ENCODE data around the gene ERBB2.

ERBB2 gene

DNA sequence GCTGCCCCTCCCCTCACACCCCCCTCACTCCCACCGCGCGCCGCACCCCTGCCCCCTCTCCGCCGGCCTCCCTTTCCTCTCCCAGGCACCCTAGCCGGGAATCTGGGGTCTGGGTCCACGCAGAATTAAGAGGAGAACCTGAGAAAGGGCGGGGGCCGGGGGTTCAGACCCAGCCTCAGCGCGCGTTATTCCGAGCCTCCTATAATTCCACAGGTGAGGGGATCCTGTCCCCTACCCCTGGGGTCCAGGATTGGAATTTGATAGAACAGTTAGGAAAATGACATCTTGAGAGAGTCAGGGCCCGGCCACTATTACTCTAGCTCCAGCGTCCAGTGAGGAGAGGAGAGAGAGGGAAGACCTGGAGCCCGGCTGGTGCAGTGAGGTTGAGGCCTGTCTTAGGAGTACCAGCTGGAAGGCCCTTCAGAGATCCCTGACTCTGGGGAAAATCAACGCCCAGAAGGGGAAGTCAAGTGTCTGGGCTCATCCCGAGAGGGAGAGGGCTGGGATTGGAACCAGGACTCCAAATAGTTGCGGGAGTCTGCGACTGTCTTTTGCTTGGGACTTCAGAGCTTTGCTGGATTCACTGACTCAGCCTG lies 55.2 kb downstream of the ERBB2 start:
- H3K18ac ChIP-seq (ENCODE audit: low read length) = peak overlapping the region; percentile 75
- H3K4me1 ChIP-seq (ENCODE audit: control insufficient read depth, low read depth, low read length) = peaks cover 4% of the 10 kb centered on the region
- H3K79me1 ChIP-seq (ENCODE audit: low read length) = no peaks in the 10 kb centered on the region
- peak overlapping the region; percentile 74 for H3K9ac ChIP-seq (ENCODE audit: low read length)
- no peak overlapping the region for H2BK120ac ChIP-seq (ENCODE audit: low read depth, low read length)
- H3K27me3 ChIP-seq (ENCODE audit: insufficient read depth, low read length, poor library complexity) = no peaks in the 10 kb centered on the region
- no peak overlapping the region for H2AK5ac ChIP-seq (ENCODE audit: low read length)
- H3K4me3 ChIP-seq (ENCODE audit: low read length) = no peak overlapping the region
- no peak overlapping the region for H4K8ac ChIP-seq (ENCODE audit: low read depth, low read length)
- H3K4ac ChIP-seq (ENCODE audit: low read depth, low read length) = no peak overlapping the region
- peak overlapping the region; percentile 33 for H3K27ac ChIP-seq (ENCODE audit: low read depth, low read length)
- H2BK15ac ChIP-seq (replicated peaks; ENCODE audit: low read depth) = no peak overlapping the region
- H3K36me3 ChIP-seq (ENCODE audit: control insufficient read depth, insufficient read depth, low read length) = no peaks in the 10 kb centered on the region
- H3K4me2 ChIP-seq (ENCODE audit: low read length) = no peak overlapping the region
- H2BK5ac ChIP-seq (ENCODE audit: low read length) = no peak overlapping the region
- no peaks in the 10 kb centered on the region for H3K79me2 ChIP-seq (ENCODE audit: control insufficient read depth, insufficient read depth, low read length)
- peak overlapping the region; percentile 92 for H3K56ac ChIP-seq (ENCODE audit: low read length)
- no peak overlapping the region for H4K5ac ChIP-seq (ENCODE audit: low read length)
- peak; percentile 66 for DNase-seq
- no CpG with 5 or more reads among the region's 21 CpGs for WGBS (ENCODE audit: extremely low coverage, insufficient coverage, low lambda C conversion rate)
- no peak overlapping the region for H3K23ac ChIP-seq (ENCODE audit: low read length)

GRCh38 chr17:39755554-39756379 lies 55.9 kb downstream of the ERBB2 start:
- H3K56ac ChIP-seq (ENCODE audit: low read length) = peak overlapping the region; percentile 68
- H3K4me1 ChIP-seq (ENCODE audit: control insufficient read depth, low read depth, low read length) = peaks cover 4% of the 10 kb centered on the region
- H3K23ac ChIP-seq (ENCODE audit: low read length) = no peak overlapping the region
- no peak overlapping the region for H2BK5ac ChIP-seq (ENCODE audit: low read length)
- no peak overlapping the region for H4K5ac ChIP-seq (ENCODE audit: low read length)
- H3K79me2 ChIP-seq (ENCODE audit: control insufficient read depth, insufficient read depth, low read length) = no peaks in the 10 kb centered on the region
- H3K36me3 ChIP-seq (ENCODE audit: control insufficient read depth, insufficient read depth, low read length) = no peaks in the 10 kb centered on the region
- H3K4me3 ChIP-seq (ENCODE audit: low read length) = no peak overlapping the region
- no peak overlapping the region for H3K4me2 ChIP-seq (ENCODE audit: low read length)
- DNase-seq = no peak
- no peaks in the 10 kb centered on the region for H3K79me1 ChIP-seq (ENCODE audit: low read length)
- no peak overlapping the region for H2BK15ac ChIP-seq (replicated peaks; ENCODE audit: low read depth)
- H3K27me3 ChIP-seq (ENCODE audit: insufficient read depth, low read length, poor library complexity) = no peaks in the 10 kb centered on the region
- no peak overlapping the region for H2BK120ac ChIP-seq (ENCODE audit: low read depth, low read length)
- H3K9ac ChIP-seq (ENCODE audit: low read length) = peak overlapping the region; percentile 15
- H3K4ac ChIP-seq (ENCODE audit: low read depth, low read length) = no peak overlapping the region
- H3K27ac ChIP-seq (ENCODE audit: low read depth, low read length) = no peak overlapping the region
- no peak overlapping the region for H3K18ac ChIP-seq (ENCODE audit: low read length)
- no CpG with 5 or more reads among the region's 18 CpGs for WGBS (ENCODE audit: extremely low coverage, insufficient coverage, low lambda C conversion rate)
- no peak overlapping the region for H2AK5ac ChIP-seq (ENCODE audit: low read length)
- H4K8ac ChIP-seq (ENCODE audit: low read depth, low read length) = no peak overlapping the region

- no peak for DNase-seq
- no peaks in the 10 kb centered on the region for H3K79me1 ChIP-seq (ENCODE audit: low read length)
- H3K56ac ChIP-seq (ENCODE audit: low read length) = no peak overlapping the region
- H3K27ac ChIP-seq (ENCODE audit: low read depth, low read length) = no peak overlapping the region
- H2AK5ac ChIP-seq (ENCODE audit: low read length) = no peak overlapping the region
- H3K4me2 ChIP-seq (ENCODE audit: low read length) = no peak overlapping the region
- H3K18ac ChIP-seq (ENCODE audit: low read length) = no peak overlapping the region
- no peak overlapping the region for H3K4ac ChIP-seq (ENCODE audit: low read depth, low read length)
- no peaks in the 10 kb centered on the region for H3K36me3 ChIP-seq (ENCODE audit: control insufficient read depth, insufficient read depth, low read length)
- no peak overlapping the region for H3K23ac ChIP-seq (ENCODE audit: low read length)
- no peak overlapping the region for H4K8ac ChIP-seq (ENCODE audit: low read depth, low read length)
- H2BK15ac ChIP-seq (replicated peaks; ENCODE audit: low read depth) = no peak overlapping the region
- H4K5ac ChIP-seq (ENCODE audit: low read length) = no peak overlapping the region
- H2BK120ac ChIP-seq (ENCODE audit: low read depth, low read length) = no peak overlapping the region
- WGBS (ENCODE audit: extremely low coverage, insufficient coverage, low lambda C conversion rate) = no CpG with 5 or more reads among the region's 7 CpGs
- H3K9ac ChIP-seq (ENCODE audit: low read length) = no peak overlapping the region
- no peak overlapping the region for H3K4me3 ChIP-seq (ENCODE audit: low read length)
- no peak overlapping the region for H2BK5ac ChIP-seq (ENCODE audit: low read length)
- peaks cover 4% of the 10 kb centered on the region for H3K4me1 ChIP-seq (ENCODE audit: control insufficient read depth, low read depth, low read length)
- no peaks in the 10 kb centered on the region for H3K79me2 ChIP-seq (ENCODE audit: control insufficient read depth, insufficient read depth, low read length)
- H3K27me3 ChIP-seq (ENCODE audit: insufficient read depth, low read length, poor library complexity) = no peaks in the 10 kb centered on the region
Measured at GRCh38 chr17:39756380-39757079, 56.7 kb downstream of the ERBB2 start.

GRCh38 chr17:39757176-39757662 lies 57.4 kb downstream of the ERBB2 start:
- Histone ChIP-seq H3K4me1 (ENCODE audit: control insufficient read depth, low read depth, low read length) (peaks cover 4% of the 10 kb centered on the region), H4K8ac (ENCODE audit: low read depth, low read length) (no peak overlapping the region), H3K9ac (ENCODE audit: low read length) (no peak overlapping the region), H2BK120ac (ENCODE audit: low read depth, low read length) (no peak overlapping the region), H3K56ac (ENCODE audit: low read length) (no peak overlapping the region), H3K18ac (ENCODE audit: low read length) (no peak overlapping the region), H3K4me3 (ENCODE audit: low read length) (no peak overlapping the region), H2BK5ac (ENCODE audit: low read length) (no peak overlapping the region), H4K5ac (ENCODE audit: low read length) (no peak overlapping the region), H3K27me3 (ENCODE audit: insufficient read depth, low read length, poor library complexity) (no peaks in the 10 kb centered on the region), H3K23ac (ENCODE audit: low read length) (no peak overlapping the region), H2BK15ac (replicated peaks; ENCODE audit: low read depth) (no peak overlapping the region), H3K79me2 (ENCODE audit: control insufficient read depth, insufficient read depth, low read length) (no peaks in the 10 kb centered on the region), H3K4me2 (ENCODE audit: low read length) (no peak overlapping the region), H3K79me1 (ENCODE audit: low read length) (no peaks in the 10 kb centered on the region), H3K36me3 (ENCODE audit: control insufficient read depth, insufficient read depth, low read length) (no peaks in the 10 kb centered on the region), H3K4ac (ENCODE audit: low read depth, low read length) (no peak overlapping the region), H3K27ac (ENCODE audit: low read depth, low read length) (no peak overlapping the region), H2AK5ac (ENCODE audit: low read length) (no peak overlapping the region)
- DNase-seq = no peak
- WGBS (ENCODE audit: extremely low coverage, insufficient coverage, low lambda C conversion rate) = no CpG with 5 or more reads among the region's 4 CpGs

DNA sequence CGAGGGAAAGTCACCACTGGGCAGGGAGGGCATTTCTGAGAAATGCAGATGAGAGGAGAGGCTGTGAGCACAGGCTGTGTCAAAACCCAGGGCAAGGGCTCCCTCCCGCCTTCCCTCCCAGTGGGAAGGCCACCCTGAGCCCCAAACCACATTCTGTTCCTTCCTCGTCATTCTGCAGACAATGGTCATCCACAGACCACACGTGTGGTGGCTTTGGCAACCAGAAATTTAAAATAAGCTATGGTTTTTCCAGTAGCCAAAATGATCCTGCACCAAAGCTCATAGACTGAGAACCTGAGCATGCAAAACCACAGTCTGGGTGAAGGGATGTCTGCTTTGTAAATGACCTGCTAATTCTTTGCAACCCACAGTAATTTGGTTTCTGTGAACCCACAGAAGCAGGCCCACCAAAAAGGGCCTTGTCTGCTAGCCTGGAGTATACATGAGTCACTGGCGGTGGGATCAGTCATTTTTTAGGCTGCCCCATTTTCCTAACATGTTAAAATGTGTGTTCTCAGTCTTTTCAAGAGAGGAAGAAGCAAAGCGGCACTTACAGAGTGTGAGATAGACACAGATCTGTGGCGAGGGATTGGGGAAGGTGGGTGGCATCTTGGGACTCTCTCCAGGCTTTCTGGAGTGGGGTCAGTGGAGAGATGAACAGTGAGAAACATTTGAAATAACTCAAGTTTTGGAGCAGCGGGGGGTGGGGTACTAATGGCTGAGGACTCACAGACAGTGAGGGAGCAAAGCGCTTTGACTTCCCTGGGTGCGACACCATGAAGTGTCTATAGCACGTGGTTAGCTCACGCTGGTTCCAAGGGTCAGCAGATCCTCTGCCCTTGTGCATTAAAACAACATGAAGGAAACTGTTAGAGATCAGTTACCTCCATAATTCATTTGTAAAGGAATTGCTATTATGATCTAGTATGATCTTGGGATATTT lies 58.3 kb downstream of the ERBB2 start:
- H2AK5ac ChIP-seq (ENCODE audit: low read length) = no peak overlapping the region
- no peak overlapping the region for H3K18ac ChIP-seq (ENCODE audit: low read length)
- no peak overlapping the region for H4K5ac ChIP-seq (ENCODE audit: low read length)
- no peaks in the 10 kb centered on the region for H3K27me3 ChIP-seq (ENCODE audit: insufficient read depth, low read length, poor library complexity)
- no peak for DNase-seq
- H4K8ac ChIP-seq (ENCODE audit: low read depth, low read length) = no peak overlapping the region
- H2BK5ac ChIP-seq (ENCODE audit: low read length) = no peak overlapping the region
- WGBS (ENCODE audit: extremely low coverage, insufficient coverage, low lambda C conversion rate) = no CpG with 5 or more reads among the region's 12 CpGs
- H3K9ac ChIP-seq (ENCODE audit: low read length) = no peak overlapping the region
- H3K36me3 ChIP-seq (ENCODE audit: control insufficient read depth, insufficient read depth, low read length) = no peaks in the 10 kb centered on the region
- no peaks in the 10 kb centered on the region for H3K79me2 ChIP-seq (ENCODE audit: control insufficient read depth, insufficient read depth, low read length)
- H3K4me2 ChIP-seq (ENCODE audit: low read length) = no peak overlapping the region
- H3K4me3 ChIP-seq (ENCODE audit: low read length) = no peak overlapping the region
- H3K79me1 ChIP-seq (ENCODE audit: low read length) = no peaks in the 10 kb centered on the region
- H2BK120ac ChIP-seq (ENCODE audit: low read depth, low read length) = no peak overlapping the region
- H3K27ac ChIP-seq (ENCODE audit: low read depth, low read length) = no peak overlapping the region
- no peak overlapping the region for H3K4ac ChIP-seq (ENCODE audit: low read depth, low read length)
- no peak overlapping the region for H3K56ac ChIP-seq (ENCODE audit: low read length)
- H3K23ac ChIP-seq (ENCODE audit: low read length) = no peak overlapping the region
- H3K4me1 ChIP-seq (ENCODE audit: control insufficient read depth, low read depth, low read length) = peaks cover 4% of the 10 kb centered on the region
- no peak overlapping the region for H2BK15ac ChIP-seq (replicated peaks; ENCODE audit: low read depth)
